Activated CD4-positive, alpha-beta T cell treated with anti-CD3 and anti-CD28 coated beads for 48 hours (primary cell): Measurements from ENCODE around the gene MAGI1.

ENCODE experiments used
- DNase-seq: peaks from one replicate; pipeline ENCODE4 v3.0.0-alpha.2; 2020

Gene MAGI1

GRCh38 chr3:65331730-65332129 lies 707.0 kb downstream of the MAGI1 start:
- DNase-seq = no peak

- no peak for DNase-seq
Observed at GRCh38 chr3:65330072-65330471, 708.6 kb downstream of the MAGI1 start.

GRCh38 chr3:65328148-65328547 lies 710.6 kb downstream of the MAGI1 start:
- DNase-seq = no peak

GRCh38 chr3:65326574-65326973 lies 712.1 kb downstream of the MAGI1 start:
- DNase-seq = no peak

- DNase-seq = no peak
Observed at GRCh38 chr3:65322910-65323309, 715.8 kb downstream of the MAGI1 start.

GRCh38 chr3:65318231-65318630 lies 720.5 kb downstream of the MAGI1 start:
- no peak for DNase-seq

GRCh38 chr3:65314916-65315315 lies 723.8 kb downstream of the MAGI1 start:
- DNase-seq = no peak

GRCh38 chr3:65314269-65314668 lies 724.4 kb downstream of the MAGI1 start:
- no peak for DNase-seq

- no peak for DNase-seq
Observed at GRCh38 chr3:65313666-65314065, 725.1 kb downstream of the MAGI1 start.

- DNase-seq = no peak
Observed at GRCh38 chr3:65305836-65306235, 732.9 kb downstream of the MAGI1 start.
